GM18511 (cell line): Measurements from ENCODE around the gene ABHD17C.
"Not testable (repeated sequence)": the region's sequence is repeated elsewhere in the genome, so short reads cannot be mapped to it uniquely, and the experiment has no call there.

Experiments
- ATAC-seq: cut with Tn5 transposase; IDR thresholded peaks from one replicate; pipeline ENCODE4 v1.9.1; 2021; ENCODE audit warnings: mild to moderate bottlenecking, moderate library complexity; ENCODE audit not compliant: unreplicated experiment

Gene ABHD17C

DNA sequence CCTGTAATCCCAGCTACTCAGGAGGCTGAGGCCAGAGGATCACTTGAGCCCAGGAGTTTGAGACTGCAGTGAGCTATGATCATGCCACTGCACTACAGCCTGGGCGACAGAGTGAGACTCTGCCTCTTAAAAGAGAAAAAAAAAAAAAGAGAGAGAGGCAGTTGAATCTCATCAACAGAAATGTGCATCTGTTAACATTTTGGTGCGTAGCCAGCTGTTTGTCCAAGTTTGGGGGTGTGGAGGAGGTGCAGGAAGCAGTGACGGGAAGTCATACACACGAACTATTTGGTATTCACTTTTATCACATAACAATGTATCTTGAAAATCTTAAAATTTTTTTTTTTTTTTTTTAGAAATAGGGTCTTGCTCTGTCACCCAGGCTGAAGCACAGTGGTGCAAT, 65.8 kb downstream of the ABHD17C start:
- ATAC-seq, result no peak

DNA sequence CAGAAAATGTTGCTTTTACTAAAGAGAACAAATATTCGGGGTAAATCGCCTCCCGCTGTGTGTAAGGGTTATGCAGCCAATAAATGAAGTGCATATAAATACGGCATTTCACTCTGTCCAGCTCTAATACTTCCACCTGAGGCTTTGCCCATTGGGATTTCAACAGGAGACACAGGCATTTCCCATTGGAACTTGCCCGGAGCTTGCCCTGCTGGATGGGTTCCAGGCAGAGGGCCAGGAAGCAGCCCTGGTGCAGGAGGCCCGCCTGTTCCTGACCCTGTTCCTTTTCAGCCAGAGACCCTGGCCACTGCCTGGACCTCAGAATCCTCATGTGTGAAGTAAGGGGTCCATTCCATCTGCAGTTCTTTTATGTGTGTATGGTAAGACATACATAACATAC, 66.6 kb downstream of the ABHD17C start:
- ATAC-seq, result no peak

DNA sequence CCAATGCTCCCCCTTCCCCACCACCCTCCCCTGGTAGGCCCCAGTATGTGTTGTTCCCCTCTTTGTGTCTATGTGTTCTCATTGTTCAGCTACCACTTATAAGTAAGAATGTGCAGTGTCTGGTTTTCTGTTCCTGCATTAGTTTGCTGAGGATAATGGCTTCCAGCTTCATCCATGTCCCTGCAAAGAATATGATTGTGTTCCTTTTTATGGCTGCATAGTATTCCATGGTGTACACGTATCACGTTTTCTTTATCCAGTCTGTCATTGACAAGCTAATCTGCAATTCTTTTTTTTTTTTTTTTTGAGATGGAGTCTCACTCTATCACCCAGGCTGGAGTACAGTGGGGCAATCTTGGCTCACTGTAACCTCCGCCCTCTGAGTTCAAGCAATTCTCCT, 68.1 kb downstream of the ABHD17C start:
- ATAC-seq, result not testable (repeated sequence)

DNA sequence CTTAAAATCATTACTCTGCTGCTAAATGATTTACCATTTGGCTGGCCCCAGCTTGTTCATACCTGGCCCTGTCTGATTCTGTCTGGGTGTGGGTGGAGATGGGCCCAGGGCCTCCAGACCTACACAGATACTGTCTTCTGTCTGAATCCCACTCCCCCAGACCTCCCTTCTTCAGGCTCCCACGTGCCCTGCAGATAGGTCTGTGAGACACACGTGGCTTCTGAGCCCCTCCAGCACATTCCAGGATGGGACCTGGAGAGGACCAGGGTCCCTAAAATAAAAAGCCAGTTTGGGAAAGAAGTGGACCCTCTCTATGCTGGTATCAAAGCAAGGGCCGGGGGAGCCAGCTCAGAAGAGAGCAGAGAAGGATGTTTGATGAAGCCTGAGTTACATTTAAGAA, 69.4 kb downstream of the ABHD17C start:
- no peak for ATAC-seq

DNA sequence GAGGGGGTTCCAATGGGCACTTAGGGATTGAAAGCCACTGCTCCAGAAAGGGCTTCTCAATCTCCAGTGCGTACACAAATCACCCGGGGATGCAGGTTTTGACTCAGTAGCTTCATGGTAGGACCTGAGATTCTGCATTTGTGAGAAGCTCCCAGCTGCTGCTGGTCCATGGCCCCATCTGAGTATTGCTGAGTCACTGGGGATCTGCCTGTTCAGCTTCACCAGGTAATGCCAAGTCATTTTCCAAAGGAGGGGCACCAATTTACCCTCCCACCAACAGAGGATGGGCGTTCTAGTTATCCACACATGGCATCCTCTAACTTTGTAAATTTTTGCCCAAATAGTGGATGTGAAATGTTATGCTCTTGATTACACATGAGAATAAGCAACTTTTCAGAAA, 71.2 kb downstream of the ABHD17C start:
- ATAC-seq, result no peak

DNA sequence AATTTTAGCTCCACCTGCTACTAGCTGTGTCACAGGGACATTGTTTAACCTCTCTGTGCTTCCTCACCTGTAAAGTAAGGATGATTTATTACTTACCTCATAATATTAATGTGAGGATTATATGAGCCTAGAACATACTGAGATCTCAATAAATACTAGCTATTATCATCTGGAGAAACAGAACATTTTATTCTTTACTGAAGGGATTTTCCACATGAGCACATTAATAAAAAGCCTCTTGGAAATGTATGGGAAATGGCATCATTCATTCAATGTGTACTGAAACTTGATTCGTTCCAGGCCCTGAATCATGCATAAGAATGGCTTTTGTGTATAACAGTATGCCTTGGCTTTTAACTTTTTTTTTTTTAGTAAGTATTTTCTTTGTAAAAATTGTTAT, 73.0 kb downstream of the ABHD17C start:
- ATAC-seq, result no peak

DNA sequence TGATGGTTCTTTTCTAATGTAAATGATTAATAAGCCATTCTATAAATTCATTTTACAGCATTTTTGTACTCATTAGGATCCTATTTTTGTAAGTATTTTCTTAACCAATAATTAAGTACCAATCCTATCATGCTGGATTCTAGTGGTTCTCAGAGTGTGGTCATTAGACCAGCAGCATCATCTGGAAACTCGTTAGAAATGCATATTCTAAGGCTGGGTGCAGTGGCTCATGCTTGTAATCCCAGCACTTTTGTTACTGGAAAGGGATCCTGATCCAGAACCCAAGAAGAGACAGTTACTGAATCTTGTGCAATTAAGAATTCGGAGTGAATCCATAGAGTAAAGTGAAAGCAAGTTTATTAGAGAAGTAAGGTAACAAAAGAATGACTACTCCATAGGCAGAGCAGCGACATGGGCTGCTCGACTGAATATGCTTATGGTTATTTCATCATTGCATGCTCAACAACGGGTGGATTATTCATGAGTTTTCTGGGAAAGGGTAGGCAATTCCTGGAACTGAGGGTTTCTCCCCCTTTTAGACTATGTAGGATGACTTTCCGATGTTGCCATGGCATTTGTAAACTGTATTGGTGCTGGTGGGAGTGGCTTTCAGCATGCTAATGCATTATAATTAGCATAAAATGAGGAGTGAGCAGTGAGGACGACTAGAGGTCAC, 74.2 kb downstream of the ABHD17C start:
- no peak for ATAC-seq

DNA sequence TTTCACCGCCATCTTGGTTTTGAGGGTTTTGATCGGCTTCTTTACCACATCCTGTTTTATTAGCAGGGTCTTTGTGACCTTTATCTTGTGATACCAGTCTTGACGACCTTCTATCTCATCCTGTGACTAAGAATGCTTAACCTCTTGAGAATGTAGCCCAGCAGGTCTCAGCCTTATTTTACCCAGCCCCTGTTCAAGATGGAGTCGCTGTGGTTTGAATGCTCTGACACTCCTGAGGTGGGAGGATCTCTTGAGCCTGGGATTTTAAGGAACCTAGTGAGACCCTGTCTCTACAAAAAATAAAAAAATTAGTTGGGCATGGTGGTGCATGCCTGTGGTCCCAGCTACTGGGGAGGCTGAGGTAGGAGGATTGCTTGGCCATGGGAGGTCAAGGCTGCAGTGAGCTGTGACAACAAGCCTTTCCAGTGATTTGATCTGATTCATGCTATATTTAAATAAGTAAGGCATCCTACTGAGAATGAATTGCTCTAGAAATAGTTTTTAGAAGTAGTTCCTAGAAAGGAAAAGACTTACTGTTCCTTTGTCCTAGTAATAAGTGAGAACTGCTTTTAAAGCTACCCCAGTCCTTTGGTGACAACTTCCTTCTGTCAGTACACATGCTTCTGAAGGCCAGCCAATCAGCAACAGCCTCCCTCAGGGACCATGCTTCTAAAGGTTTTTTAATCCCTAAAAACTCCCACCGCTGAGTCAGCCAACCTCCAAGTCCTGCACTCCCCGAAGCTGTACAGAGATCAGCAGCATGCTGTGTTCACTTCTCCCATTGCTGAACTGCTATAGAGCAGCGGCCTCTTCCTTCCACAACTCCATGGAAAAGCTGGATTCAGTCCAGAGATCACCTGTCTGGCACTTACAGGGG, 75.0 kb downstream of the ABHD17C start:
- ATAC-seq, result no peak

DNA sequence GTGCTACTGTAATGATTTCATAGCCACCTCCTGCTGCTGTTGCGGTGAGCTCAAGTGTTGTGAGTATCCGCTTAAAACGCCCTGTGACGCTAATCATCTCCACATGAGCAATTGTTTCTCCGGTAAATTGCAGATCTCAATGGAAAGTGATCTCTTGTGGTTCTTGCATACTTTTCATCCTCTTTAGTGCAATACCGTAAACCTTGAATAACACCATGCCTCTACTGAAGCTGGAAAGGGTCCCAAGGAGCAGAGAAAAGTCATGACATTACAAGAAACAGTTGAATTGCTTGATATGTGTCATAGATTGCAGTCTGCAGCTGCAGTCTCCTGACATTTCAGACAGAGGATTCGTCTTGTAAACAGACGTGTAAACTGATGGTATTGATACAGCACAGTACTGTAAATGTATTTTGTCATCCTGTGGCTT, 78.0 kb downstream of the ABHD17C start:
- no peak for ATAC-seq

DNA sequence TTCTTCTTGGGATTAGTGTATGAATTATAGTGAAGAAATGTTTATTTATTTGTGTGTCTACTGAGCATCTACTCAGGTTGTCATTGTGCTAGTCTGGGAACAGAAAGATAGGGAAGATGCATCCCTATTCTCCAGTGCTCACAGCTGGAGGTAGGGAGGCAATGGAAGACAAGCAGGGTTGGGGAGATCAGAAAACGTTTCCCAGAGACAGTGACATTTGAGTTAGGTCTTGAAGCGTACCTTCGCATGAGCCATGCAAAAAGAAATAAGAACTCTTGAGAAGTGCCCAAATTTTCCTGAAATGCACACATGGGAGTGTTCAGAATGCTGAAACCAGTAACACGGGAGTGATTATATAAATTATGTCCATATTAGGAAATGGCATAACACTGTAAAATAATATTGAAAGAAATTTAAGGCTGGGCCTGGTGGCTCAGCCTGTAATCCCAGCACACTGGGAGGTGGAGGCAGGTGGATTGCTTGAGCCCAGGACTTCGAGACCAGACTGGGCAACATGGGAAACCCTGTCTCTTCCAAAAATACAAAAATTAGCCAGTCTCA, 78.8 kb downstream of the ABHD17C start:
- no peak for ATAC-seq

DNA sequence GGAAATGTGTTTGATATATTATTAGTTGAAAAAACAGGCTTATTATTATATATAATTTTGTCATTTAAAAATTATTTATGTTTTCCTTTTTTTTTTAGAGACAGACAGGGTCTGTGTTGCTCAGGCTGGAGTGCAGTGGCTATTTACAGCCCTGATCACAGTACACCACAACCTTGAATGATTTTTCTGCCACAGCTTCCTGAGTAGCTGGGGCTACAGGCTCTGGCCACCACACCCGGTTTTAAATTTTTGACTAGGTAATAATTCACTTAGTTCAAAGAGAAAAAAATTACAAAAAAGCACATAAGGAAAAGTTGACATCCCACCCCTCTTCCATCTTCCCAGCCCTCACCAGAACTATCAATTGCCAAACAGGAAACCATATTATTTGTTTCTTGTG, 79.4 kb downstream of the ABHD17C start:
- ATAC-seq, result no peak

DNA sequence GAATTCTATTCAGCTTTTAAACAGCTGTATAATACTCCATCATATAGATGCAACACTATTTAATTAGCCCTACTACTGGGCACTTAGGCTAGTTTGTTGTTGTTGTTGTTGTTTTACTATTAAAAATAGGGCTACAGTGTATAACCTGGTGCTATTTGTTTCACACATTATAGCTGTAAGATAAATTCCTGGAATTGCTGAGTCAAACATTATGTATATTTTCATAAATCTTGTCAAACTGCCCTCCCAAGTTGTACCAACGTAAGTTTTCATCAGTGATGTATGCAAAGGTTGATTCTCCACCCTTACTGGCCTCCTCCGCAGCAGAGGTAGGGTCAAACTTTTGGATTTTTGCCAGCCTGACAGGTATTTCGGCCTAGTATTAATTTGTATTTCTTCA, 80.2 kb downstream of the ABHD17C start:
- ATAC-seq, result no peak

DNA sequence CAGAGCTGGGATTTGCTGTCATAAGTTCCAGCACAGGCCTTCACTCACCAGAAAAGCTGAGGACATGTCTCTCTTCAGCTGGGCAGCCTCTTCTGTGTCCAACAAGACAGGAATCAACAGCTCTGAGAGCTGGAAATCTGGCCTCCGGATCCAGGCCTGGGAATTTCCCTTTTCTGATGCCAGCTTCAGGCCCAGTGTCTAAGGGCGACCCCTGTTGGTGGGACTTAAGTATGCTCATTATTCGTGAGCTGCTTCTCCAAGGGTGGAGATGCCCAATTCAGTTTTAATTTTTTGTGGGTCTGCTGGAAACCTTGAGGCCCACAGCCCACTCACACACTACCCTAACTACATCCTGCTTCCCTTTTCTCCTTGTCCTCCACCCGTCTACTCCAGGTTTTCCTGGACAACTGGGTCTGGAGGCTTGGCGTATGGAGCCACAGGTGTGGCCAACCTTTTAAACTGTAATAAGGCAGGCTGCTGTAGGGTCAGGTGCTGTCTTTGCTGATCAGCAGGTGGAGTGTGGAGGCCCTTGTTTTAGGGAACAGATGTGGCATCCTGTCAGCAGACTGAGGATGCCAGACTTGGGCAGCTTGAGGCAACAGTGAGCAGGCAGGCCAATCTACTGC, 81.4 kb downstream of the ABHD17C start:
- ATAC-seq, result no peak

DNA sequence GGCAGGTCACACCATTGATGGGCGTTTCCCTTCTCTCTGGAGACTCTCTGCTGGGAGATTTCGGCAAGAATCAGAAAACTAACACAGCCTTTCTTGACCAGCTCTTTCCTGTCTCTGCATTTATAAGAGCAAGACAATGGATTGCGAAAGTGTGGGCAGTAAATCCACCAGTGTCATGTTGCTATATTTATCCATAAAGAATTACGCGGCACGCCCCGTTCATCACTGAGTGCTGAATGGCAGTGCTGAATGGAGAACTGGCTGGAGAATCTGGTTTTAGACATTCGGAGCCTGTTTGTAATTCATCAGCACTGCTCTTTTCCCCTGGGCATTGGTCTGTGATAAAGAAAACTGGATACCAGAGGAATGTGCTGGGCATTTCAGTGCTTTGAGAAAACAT, 82.0 kb downstream of the ABHD17C start:
- no peak for ATAC-seq

DNA sequence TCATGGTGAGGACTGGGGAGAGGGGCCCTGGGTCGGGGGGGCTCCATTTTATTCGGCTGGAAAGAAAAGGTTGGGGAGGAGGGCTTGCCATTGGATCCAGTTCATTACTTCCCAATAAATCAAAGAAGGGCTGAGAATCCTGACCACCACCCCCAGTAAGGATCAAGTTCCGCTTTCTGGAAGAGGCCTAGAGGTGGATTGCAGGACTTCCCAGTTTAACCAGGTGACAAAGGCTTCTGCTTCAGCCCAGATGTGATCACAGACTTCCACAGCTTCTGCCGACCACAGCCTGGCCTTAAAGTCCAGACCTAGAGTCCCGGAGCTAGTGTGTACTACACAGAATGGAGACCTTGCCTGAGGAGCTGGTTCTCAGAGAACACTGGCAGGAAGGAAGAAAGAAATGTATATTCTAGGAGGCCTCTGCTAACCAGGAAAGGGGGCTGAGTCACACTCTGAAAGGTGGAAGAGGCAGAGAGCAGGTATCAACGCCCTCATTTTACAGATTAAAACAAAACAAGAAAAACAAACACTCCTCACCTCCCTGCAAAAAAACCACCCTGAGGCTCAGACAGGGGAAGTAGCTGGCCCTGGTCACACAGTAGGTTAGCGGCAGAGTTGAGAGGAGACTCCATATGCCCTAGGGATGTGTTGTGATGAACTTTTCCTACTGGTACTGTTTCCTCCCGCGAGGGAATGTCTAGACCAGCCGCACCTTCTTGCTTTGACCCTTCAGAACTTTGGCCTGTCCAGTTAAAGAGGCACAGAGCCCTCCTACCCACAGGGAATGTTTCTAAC, 82.9 kb downstream of the ABHD17C start:
- no peak for ATAC-seq

DNA sequence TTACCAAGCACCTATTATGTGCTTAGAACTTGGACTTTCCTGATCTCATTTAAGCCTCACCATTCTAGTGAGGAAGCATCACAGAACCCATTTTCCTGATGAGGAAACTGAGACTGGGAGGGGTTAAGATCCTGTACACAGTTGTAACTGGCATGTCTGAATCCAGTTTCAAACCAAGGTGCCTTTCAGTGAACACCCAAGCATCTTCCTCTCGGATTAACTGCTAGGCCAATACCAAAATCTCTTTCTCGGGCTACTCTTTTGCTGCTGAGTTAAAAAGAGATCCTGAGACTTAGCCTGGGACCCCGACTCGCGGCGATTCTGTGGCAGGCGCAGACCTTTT, 83.5 kb downstream of the ABHD17C start:
- no peak for ATAC-seq

DNA sequence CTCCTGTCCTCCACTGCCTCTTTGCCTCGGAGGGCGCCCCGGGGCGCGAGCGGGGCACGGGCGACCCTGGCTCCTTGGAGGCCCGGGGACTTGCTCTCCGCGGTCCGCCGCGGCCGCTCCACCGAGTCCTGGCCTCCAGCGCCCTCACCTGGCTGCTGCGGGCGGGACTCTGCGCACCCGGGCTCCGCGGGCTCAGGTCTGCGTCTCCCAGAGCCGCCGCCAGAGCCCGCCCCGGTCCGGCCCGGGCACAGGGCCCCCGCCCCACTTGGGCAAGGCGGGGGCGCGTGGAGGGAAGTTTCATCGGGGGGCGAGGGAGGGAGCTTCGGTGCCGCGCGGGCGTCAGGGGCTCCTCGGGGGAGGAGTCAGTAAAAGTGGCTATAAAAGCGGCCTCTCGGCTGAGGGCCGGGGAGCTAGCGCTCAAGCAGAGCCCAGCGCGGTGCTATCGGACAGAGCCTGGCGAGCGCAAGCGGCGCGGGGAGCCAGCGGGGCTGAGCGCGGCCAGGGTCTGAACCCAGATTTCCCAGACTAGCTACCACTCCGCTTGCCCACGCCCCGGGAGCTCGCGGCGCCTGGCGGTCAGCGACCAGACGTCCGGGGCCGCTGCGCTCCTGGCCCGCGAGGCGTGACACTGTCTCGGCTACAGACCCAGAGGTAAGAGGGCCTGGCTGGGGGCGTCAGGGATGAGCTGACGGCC, 84.0 kb downstream of the ABHD17C start, which contains the start of gene CEMIP:
Gene CEMIP (plus strand): TSS at position 407 of the 694 bp plus-strand sequence. CDS start 94,510 bp downstream, outside the sequence.
- ATAC-seq, result no peak

DNA sequence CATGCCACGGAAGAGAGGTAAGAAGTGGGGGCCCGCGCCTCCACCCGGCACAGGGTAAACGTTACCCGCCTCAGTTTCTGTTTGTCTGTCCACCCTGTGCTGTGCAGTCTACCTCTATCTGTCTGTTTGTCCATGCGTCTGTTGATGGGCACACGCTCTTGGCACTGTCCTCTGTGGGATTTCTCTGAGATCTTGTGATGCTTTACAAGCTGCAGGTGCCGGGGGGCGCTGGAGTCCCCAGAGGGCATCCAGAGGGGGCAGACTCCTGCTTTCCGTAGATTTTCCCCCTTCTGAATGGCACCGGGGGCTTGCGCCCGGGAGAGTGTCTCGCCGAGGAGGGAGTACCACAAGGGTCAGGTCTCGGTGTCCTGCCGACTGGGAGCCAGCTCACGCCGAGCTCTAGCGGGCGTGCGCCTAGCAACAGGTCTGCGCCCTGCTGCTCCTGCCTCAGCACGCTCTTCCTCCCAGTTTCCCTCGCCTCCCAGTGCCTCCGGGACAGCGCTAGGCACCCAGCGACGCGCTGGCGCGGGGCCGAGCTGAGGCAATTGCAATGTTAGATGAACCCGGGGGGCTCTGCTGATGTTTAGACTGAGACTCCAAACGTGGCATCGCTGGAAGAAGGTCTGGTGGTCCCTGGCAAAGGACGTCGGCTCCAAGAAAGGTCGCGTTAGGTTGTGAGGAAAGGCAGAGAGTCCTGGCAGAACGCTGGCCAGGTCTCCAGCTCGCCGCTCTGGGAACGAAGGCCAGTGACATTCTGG, 84.7 kb downstream of the ABHD17C start:
- no peak for ATAC-seq

DNA sequence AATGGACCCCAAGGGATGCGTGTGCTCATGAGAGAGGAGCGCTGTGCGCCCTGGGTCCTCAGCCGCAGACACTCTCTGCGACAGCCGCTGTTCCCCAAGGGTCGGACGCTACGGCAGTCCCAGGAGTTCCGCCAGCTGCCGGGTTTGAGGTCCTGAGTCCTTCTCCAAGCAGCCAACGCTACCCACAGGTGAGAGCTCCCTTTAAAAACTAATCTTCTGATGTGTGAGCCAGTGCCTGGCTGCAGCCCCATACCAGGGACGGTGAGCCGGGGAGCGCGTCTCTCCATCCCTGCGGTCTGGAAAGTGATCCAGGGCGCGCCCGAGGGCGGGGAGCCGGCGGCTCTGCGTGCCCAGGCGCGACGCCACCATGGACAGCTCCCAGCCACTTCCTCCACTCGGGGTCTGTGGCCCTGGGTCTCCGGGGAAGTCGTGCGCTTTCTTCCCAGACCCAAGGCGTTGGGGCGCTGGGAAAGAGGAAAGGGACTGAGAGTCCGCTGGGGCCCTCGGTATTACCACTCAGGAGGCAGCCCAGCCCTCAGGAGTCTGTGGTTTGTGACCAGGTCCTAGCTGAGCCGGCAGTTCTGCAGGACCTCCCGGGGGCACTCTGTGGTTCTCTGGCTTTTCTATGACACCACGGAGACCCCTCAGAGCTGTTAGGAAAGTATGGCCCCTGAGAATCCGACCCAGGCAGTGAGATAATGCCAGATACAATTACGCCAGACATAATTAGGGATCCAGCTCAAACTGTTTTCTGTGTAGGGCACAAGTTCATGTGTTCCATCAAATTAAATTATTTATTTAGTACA, 85.5 kb downstream of the ABHD17C start:
- no peak for ATAC-seq
